ENCODE measurements around the gene PRICKLE2. TPM values are rescaled to one million over a fixed set of nuclear protein-coding genes. Genes with fewer than 3 reads are reported as not detected.

Gene PRICKLE2
- total RNA-seq, 1 donor from 2014 or later: 84.0 TPM

DNA sequence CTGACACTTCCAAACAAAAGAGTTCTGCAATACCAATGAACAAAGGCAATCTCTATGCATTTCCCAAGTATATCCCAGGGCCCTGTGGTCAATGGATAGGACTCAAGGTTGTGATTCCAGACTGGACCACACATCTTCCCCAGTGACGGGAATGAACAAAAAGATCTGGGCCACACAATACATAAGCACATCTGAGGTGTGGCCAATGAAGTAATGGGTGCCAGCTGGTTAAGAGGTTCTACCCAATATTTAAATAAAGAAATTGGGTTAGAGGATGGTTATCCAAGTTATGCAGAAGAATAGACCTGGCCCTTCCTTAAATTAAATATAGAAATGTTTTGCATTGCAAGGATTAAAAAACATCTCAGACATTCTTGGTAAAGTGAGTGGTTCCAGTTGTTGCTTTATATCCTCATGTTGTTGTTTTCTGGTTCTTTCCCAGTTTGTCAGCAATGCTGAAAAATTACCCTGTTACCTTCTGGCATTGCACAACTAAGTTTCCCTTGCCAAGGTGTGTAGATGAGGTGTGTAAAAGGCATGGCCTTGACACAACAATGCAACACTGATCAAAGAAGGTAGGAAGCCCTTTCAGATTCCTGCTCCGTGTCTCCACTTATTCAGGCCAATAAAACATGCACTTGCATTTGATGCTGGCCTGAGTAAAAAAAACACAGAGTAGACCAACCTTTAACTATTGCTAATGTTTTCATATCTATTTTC is 86.5 kb downstream of the PRICKLE2 start:
- DNase-seq (ENCODE audit: low spot score in 2 of 2) (no peak), FAIRE-seq (no peak)

DNA sequence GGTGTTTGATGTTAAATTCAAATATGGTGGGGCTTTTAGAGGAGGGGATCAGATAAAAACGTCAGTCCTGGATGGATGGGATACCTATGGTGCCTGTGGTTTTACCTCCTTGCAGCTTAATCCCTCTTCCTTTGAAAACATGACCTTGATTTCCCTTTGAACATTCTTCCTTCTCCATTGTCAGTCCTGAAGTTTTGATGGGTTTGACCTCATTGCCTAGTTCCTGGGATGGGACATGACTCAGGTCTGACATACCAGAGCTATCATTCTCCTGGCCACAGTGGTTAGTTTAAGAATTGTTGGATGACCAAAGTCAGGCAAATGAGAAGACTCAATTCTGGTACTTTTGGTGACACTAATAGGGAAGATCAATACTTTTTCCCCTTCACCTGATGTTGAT is 87.2 kb downstream of the PRICKLE2 start:
- DNase-seq (ENCODE audit: low spot score in 2 of 2): no peak

GRCh38 chr3:64134882-64135281 is 90.4 kb downstream of the PRICKLE2 start:
- DNase-seq (ENCODE audit: low spot score in 2 of 2) (no peak), FAIRE-seq (no peak)

More for the DNA sequence above, 87.2 kb downstream of the PRICKLE2 start:
- no peak for FAIRE-seq

DNA sequence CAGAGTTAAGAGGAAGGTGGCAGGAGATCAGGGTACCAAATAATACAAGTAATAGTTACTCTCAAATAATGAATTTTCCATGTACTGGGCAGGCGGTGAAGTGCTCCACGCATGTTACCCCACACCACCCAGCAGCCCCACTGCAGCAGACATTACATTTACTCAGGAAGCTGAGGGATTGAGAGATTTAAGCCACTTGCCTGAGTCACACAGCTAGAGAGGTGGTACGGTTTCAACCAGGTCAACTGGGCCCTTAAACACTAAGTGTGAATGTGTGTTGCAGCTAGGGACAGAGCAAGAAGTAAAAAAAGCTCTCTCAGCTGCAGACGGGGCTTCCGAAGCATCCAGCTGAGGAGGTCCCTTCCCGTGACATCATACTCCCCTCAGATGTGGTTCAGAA is 91.3 kb downstream of the PRICKLE2 start:
- DNase-seq (ENCODE audit: low spot score in 2 of 2) (no peak), FAIRE-seq (no peak)

DNA sequence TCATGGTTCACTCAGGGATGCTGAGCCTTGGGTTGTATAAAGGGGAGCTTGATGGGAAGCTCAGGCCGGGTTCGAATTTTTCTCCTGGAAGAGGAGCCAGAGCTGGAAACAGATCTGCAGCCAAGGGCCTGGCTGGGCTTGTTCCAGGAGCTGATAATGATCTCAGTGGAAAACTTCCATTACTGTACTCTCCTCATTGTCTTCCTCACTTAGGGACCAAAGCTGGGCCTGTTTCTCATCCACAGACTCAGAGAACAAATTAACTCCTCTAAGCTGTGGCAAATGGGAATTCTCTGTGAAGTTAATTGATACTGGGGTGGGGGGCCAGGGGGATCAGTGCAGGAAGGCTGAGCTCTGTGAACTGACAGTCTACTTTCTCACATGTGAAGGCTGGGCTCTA is 92.0 kb downstream of the PRICKLE2 start:
- FAIRE-seq (no peak), DNase-seq (ENCODE audit: low spot score in 2 of 2) (no peak)

- no peak for DNase-seq (ENCODE audit: low spot score in 2 of 2)
- FAIRE-seq: no peak
Measured at GRCh38 chr3:64131725-64132469, 93.4 kb downstream of the PRICKLE2 start.

- FAIRE-seq (no peak), DNase-seq (ENCODE audit: low spot score in 2 of 2) (no peak)
Measured at GRCh38 chr3:64130436-64130835, 94.8 kb downstream of the PRICKLE2 start.

DNA sequence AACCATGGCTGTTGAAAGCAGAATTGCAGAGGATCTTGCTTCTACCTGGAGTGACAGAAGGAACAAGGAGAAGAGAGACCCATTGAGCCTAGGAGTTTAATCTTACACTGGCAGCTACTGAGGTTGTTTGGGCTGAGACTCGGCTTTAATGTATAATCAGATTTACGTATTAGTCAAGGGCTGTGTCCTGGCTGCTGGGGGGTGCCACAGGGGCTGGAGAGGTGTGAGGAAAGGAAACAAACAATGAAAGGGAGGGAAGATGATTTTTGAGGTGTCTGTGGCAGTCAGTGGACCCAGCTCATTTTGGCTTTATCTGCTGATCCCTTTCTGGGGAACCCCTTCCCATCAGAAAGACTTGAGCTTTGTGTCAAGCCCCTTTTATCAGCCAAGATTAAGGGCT is 95.7 kb downstream of the PRICKLE2 start:
- FAIRE-seq (no peak), DNase-seq (ENCODE audit: low spot score in 2 of 2) (no peak)

GRCh38 chr3:64129106-64129505 is 96.2 kb downstream of the PRICKLE2 start:
- no peak for DNase-seq (ENCODE audit: low spot score in 2 of 2)
- FAIRE-seq: no peak

DNA sequence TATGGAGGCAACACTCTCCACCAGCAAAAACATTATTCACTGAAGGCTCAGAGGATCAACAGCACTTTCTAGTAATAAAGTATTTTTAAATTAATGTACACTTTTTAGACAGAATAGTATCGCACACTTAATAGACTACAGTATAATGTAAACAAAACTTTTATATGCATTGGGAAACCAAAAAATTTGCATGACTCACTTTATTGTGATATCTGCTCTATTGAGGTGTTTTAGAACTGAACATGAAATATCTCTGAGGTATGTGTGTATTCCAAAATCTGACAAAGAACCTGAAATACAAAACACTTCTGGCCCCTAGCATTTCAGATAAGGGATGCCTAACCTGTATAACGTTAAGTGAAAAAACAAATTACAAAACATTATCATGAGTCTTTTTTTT is 99.7 kb downstream of the PRICKLE2 start:
- FAIRE-seq (no peak), DNase-seq (ENCODE audit: low spot score in 2 of 2) (no peak)

DNA sequence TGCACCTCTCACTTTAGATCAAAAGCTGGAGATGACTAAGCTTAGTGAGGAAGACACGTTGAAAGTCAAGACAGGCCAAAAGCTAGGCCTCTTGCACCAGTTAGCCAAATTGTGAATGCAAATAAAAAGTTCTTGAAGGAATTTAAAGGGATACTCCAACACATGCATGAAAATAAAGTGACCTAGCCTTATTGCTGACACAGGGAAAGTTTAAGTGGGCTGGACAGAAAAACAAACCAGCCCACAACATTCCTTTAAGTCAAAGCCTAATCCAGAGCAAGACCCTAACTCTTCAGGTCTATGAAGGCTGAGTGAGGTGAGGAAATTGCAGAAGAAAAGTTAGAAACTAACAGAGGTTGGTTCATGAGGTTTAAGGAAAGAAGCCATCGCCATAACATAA is 101.3 kb downstream of the PRICKLE2 start:
- FAIRE-seq: no peak

GRCh38 chr3:64122476-64122875 is 102.8 kb downstream of the PRICKLE2 start:
- no peak for FAIRE-seq
- no peak for DNase-seq (ENCODE audit: low spot score in 2 of 2)

More for the DNA sequence above, 101.3 kb downstream of the PRICKLE2 start:
- DNase-seq (ENCODE audit: low spot score in 2 of 2): no peak

DNA sequence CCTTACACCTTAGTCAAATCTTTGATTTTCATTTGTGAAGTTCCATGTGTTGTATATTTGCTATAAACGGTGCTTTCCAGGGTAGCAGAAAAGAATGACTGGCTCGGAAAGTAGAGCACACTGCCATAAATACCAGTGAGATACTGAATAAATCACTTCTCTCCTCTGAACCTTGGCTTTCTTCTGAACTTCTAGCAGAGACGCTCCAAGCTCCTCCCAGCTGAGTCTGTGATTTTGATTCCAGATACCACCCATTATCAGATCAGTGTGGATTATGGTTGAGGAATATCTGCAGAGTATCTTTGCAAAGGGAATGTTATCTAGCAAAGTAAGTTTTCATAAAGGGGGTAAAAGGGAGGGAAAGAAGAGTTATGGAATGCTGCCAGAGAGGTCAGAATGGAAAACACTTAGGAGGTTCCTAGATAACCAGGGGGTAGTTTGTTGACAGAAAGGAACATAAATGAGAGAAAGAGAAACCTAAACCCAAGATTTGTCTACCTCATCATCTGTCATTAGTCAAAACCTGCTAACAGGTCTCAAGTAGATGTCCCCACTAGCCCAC is 103.4 kb downstream of the PRICKLE2 start:
- DNase-seq (ENCODE audit: low spot score in 2 of 2): no peak
- no peak for FAIRE-seq

- DNase-seq (ENCODE audit: low spot score in 2 of 2): no peak
- FAIRE-seq: no peak
Measured at GRCh38 chr3:64120876-64121275, 104.4 kb downstream of the PRICKLE2 start.

DNA sequence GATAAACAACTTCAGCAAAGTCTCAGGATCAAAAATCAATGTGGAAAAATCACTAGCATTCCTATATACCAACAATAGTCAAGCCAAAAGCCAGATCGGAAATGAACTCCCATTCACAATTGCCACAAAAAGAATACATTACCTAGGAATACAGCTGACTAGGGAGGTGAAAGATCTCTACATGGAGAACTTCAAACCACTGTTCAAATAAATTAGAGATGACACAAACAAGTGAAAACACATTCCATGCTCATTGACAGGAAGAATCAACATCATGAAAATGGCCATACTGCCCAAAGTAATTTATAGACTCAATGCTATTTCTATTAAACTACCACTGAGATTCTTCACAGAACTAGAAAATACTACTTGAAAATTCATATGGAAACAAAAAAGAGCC is 107.8 kb downstream of the PRICKLE2 start:
- FAIRE-seq: no peak
- no peak for DNase-seq (ENCODE audit: low spot score in 2 of 2)

DNA sequence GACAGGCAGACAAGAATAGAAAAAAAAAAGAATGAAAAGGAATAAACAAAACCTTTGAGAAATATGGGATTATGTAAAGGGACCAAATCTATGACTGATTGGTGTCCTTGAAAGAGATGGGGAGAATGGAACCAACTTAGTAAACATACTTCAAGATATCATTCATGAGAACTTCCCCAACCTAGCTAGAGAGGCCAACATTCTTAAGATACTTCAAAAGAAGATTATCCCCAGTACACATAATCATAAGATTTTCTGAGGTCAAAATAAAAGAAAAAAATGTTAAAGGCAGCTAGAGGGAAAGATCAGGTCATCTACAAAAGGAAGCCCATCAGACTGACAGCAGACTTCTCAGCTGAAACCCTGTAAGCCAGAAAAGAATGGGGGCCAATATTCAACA is 110.6 kb downstream of the PRICKLE2 start:
- DNase-seq (ENCODE audit: low spot score in 2 of 2) (no peak), FAIRE-seq (no peak)

DNA sequence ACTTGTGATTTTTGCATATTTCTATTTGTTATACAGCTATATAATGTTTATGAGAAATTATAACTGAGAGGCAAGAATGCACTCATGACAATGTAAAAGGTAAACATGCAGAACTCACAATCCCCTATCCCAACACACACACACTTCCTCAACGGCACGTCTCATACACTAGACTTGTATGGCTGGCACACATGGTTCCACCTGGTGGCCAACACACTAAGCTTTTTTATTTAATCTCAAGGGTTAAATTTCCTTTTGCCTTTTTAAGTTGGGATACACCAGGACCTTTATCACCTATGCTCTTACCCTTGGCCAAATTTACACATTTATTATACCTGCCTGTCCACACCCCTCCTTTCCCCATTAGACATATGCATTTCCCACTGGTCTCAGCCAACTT is 113.4 kb downstream of the PRICKLE2 start:
- FAIRE-seq (no peak), DNase-seq (ENCODE audit: low spot score in 2 of 2) (no peak)

- no peak for FAIRE-seq
- DNase-seq (ENCODE audit: low spot score in 2 of 2): no peak
Measured at GRCh38 chr3:64111083-64111482, 114.2 kb downstream of the PRICKLE2 start.

DNA sequence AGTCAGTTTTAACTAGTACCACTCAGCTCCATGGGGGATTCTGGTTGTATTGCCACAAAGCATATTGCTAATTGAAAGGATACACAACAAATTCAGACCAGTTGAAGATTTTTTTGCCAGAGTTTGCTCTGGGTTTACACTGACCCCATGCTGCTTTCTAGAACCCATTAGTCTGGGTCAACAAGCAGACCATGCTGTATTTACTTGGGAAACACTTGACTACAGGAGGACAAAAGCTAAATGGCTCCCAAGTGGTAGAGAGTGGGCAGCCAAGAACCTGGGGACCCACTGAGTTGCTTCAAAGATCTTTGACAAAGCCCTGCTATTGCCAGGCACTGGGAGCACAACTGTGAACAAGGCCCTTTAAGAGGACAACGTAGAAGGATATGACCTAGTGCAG is 115.2 kb downstream of the PRICKLE2 start:
- DNase-seq (ENCODE audit: low spot score in 2 of 2) (no peak), FAIRE-seq (no peak)

DNA sequence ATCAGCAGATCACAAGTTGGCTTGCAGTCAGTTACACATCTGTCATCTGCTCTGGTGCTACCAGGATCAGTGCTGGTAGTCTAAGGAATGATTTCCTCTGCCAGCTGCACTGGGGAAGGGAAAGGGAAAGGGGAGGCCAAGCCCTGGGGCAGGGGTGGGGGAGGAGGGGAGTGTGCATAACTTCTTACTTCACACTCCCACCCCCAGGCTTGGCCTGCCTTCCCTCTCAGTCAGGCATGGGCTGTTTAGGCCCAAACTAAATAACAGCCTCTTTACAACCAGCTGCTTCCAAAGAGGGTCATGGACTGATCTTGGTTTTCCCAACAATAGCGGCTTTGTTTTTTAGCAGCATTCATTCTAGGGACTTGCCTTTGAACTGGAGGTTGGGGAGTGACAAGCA is 115.8 kb downstream of the PRICKLE2 start:
- DNase-seq (ENCODE audit: low spot score in 2 of 2) (peak; percentile 34 to 52), FAIRE-seq (no peak)

- DNase-seq (ENCODE audit: low spot score in 2 of 2) (no peak), FAIRE-seq (no peak)
Measured at GRCh38 chr3:64108784-64109317, 116.4 kb downstream of the PRICKLE2 start.
